Bronchial epithelial cell (primary cell): ENCODE data around the gene GID4. TPM values are rescaled to one million over a fixed set of nuclear protein-coding genes. Genes with fewer than 3 reads are reported as not detected.

Experiments
- DNase-seq: peaks from one replicate; pipeline ENCODE4 v3.0.0-alpha.2; 2010; ENCODE audit warnings: low read depth
- FAIRE-seq: peaks from 2 replicates; lab custom pipeline; 2011; peaks lifted over from hg19 to GRCh38; lab: Jason Lieb, UNC
- H3K27me3 ChIP-seq: 2 replicates; pipeline ENCODE4 v1.5.1; 2011; ENCODE audit warnings: low read length; ENCODE audit not compliant: control insufficient read depth, insufficient read depth
- H3K36me3 ChIP-seq: 2 replicates; pipeline ENCODE4 v1.5.1; 2011; ENCODE audit warnings: low read length; ENCODE audit not compliant: control insufficient read depth, insufficient read depth
- H3K4me3 ChIP-seq: 2 replicates; pipeline ENCODE4 v1.5.1; 2011; ENCODE audit warnings: mild to moderate bottlenecking, low read depth, low read length, control low read depth
- CTCF ChIP-seq: IDR thresholded peaks from 2 replicates; pipeline ENCODE4 v1.5.1; 2011; ENCODE audit warnings: mild to moderate bottlenecking, moderate library complexity, low read length, control low read depth, inconsistent platforms; ENCODE audit not compliant: insufficient read depth, severe bottlenecking
- total RNA-seq: library from RNA; depleted of rRNA; stranded (reverse); fragments of >200 nt; gene quantifications from 2 replicates; pipeline ENCODE4 v1.2.1, GENCODE V29; 2014

GID4 gene
- total RNA-seq, 1 donor from 2014 or later: 5.3 TPM

- no peak overlapping the region for H3K4me3 ChIP-seq
- no peak for TF ChIP-seq CTCF
- FAIRE-seq (no peak), DNase-seq (no peak)
- H3K36me3 ChIP-seq: peaks cover 9% of the 10 kb centered on the region
- H3K27me3 ChIP-seq: no peaks in the 10 kb centered on the region
These were observed 16.4 kb downstream of the GID4 start for GRCh38 chr17:18055597-18055996.

GRCh38 chr17:18056214-18056613 is 17.0 kb downstream of the GID4 start:
- H3K36me3 ChIP-seq: peaks cover 12% of the 10 kb centered on the region
- FAIRE-seq: no peak

GRCh38 chr17:18059283-18059682 is 20.1 kb downstream of the GID4 start:
- DNase-seq (peak; percentile 90), FAIRE-seq (no peak)
- peaks cover 16% of the 10 kb centered on the region for H3K36me3 ChIP-seq
- H3K4me3 ChIP-seq: no peak overlapping the region
- TF ChIP-seq CTCF: no peak
- H3K27me3 ChIP-seq: no peaks in the 10 kb centered on the region

More at GRCh38 chr17:18056214-18056613, 17.0 kb downstream of the GID4 start:
- DNase-seq: no peak
- no peak overlapping the region for H3K4me3 ChIP-seq
- no peaks in the 10 kb centered on the region for H3K27me3 ChIP-seq
- no peak for TF ChIP-seq CTCF

- no peaks in the 10 kb centered on the region for H3K27me3 ChIP-seq
- no peak for DNase-seq
- TF ChIP-seq CTCF: no peak
- peaks cover 21% of the 10 kb centered on the region for H3K36me3 ChIP-seq
- no peak overlapping the region for H3K4me3 ChIP-seq
- FAIRE-seq: no peak
These were observed 24.8 kb downstream of the GID4 start for GRCh38 chr17:18064053-18064452.

- FAIRE-seq: no peak
- no peak for TF ChIP-seq CTCF
- H3K36me3 ChIP-seq: peaks cover 20% of the 10 kb centered on the region
These were observed 26.3 kb downstream of the GID4 start for GRCh38 chr17:18065546-18065945.

GRCh38 chr17:18066866-18067265 is 27.7 kb downstream of the GID4 start:
- no peak for DNase-seq
- Histone ChIP-seq H3K36me3 (peaks cover 14% of the 10 kb centered on the region), H3K27me3 (no peaks in the 10 kb centered on the region), H3K4me3 (no peak overlapping the region)
- no peak for FAIRE-seq
- no peak for TF ChIP-seq CTCF

More at GRCh38 chr17:18065546-18065945, 26.3 kb downstream of the GID4 start:
- no peak overlapping the region for H3K4me3 ChIP-seq
- no peak for DNase-seq
- no peaks in the 10 kb centered on the region for H3K27me3 ChIP-seq
